ENCODE data around the gene LOXHD1.

Gene LOXHD1

DNA sequence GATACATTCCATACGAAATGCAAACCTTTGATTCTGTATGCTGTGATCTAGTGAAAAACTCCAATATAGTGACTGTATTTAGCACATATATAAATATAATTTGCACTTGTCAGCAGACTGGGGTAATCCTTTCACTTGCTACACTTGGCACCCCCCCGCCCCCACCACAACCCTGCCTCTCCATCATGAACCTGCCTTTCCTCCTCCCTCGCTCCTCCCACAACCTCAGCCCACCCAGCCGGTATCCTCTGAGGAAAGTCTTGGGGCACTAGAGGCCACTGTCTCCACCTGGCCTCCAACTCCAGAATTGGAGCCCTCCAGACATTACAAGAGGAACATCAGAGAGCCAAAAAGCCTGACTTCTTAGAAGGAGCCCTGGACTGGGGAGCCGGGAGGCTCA, 196.3 kb downstream of the LOXHD1 start:
- peaks cover 3% of the 10 kb centered on the region; the same call in 1 of the 2 replicates for H4K20me1 ChIP-seq (ENCODE audit: insufficient read depth, low read length)
- no peak overlapping the region for H3K9ac ChIP-seq (ENCODE audit: low read depth, low read length)
- peaks cover 10% of the 10 kb centered on the region; the same call in 1 of the 2 replicates for H3K36me3 ChIP-seq (ENCODE audit: insufficient read depth, low read length)
- no peak overlapping the region for H3K4me3 ChIP-seq (ENCODE audit: low read depth in 1 of 2, low read length in 2 of 2)
- no peaks in the 10 kb centered on the region for H3K9me3 ChIP-seq (ENCODE audit: insufficient read depth, low read length, severe bottlenecking)
- H2AFZ ChIP-seq (ENCODE audit: low read depth, low read length), result no peak overlapping the region
- ATAC-seq (ENCODE audit: insufficient read depth, low read depth), result no peak
- H3K4me2 ChIP-seq (ENCODE audit: insufficient read depth, low read length), result no peak overlapping the region
- no peaks in the 10 kb centered on the region for H3K4me1 ChIP-seq (ENCODE audit: insufficient read depth, low read length)
- H3K27ac ChIP-seq (ENCODE audit: low read length), result no peak overlapping the region
- no peak for DNase-seq
- H3K27me3 ChIP-seq (ENCODE audit: insufficient read depth, low read length, poor library complexity), result no peaks in the 10 kb centered on the region
- TF ChIP-seq, protein P1, sequence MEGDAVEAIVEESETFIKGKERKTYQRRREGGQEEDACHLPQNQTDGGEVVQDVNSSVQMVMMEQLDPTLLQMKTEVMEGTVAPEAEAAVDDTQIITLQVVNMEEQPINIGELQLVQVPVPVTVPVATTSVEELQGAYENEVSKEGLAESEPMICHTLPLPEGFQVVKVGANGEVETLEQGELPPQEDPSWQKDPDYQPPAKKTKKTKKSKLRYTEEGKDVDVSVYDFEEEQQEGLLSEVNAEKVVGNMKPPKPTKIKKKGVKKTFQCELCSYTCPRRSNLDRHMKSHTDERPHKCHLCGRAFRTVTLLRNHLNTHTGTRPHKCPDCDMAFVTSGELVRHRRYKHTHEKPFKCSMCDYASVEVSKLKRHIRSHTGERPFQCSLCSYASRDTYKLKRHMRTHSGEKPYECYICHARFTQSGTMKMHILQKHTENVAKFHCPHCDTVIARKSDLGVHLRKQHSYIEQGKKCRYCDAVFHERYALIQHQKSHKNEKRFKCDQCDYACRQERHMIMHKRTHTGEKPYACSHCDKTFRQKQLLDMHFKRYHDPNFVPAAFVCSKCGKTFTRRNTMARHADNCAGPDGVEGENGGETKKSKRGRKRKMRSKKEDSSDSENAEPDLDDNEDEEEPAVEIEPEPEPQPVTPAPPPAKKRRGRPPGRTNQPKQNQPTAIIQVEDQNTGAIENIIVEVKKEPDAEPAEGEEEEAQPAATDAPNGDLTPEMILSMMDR (IDR thresholded peaks at IDR 0.05; ENCODE audit: borderline replicate concordance, extremely low read depth, low read length, poor library complexity, severe bottlenecking), result no peak
- no peak for TF ChIP-seq EZH2 (IDR thresholded peaks at IDR 0.05; ENCODE audit: borderline replicate concordance, low read depth, low read length, severe bottlenecking)
- H3K79me2 ChIP-seq (ENCODE audit: insufficient read depth, low read length), result no peaks in the 10 kb centered on the region

DNA sequence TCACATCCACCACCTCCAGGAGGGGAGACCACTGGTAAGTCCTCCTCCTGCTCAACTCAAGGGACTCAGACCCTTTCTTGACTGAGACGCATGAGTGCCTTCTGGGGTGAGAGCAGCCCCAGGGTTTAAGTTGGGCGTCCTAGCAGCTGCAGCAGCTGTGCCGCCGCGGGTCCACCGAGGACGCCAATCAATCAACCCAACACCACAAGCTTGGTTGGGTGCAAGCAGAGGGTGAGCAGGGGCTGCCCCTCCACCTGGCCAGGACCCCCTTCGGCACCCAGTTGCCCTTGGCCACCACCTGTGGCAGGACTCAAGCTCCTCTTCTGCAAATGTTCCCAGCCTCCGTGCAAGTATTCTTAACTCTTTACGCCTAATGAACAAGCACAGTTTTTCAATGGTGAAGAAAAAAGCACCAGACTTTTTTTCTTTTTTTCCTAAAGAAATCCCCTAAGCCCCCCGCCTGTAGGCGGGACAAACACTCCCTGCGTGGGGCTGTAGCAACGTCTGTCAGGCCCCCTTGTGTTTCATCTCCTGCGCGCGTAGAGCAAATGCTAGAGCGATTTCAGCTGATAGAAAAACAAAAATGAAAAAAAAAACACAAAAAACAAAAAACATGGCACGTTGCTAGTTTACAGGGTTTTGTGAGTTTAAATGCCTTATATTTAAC, 197.1 kb downstream of the LOXHD1 start:
- ATAC-seq (ENCODE audit: insufficient read depth, low read depth) (no peak), DNase-seq (no peak)
- Histone ChIP-seq H3K9ac (ENCODE audit: low read depth, low read length) (no peak overlapping the region), H3K4me3 (ENCODE audit: low read depth in 1 of 2, low read length in 2 of 2) (no peak overlapping the region), H4K20me1 (ENCODE audit: insufficient read depth, low read length) (peaks cover 3% of the 10 kb centered on the region; the same call in 1 of the 2 replicates), H3K4me2 (ENCODE audit: insufficient read depth, low read length) (no peak overlapping the region), H3K79me2 (ENCODE audit: insufficient read depth, low read length) (no peaks in the 10 kb centered on the region), H3K4me1 (ENCODE audit: insufficient read depth, low read length) (no peaks in the 10 kb centered on the region), H3K27me3 (ENCODE audit: insufficient read depth, low read length, poor library complexity) (no peaks in the 10 kb centered on the region), H3K9me3 (ENCODE audit: insufficient read depth, low read length, severe bottlenecking) (no peaks in the 10 kb centered on the region), H3K27ac (ENCODE audit: low read length) (no peak overlapping the region), H2AFZ (ENCODE audit: low read depth, low read length) (no peak overlapping the region), H3K36me3 (ENCODE audit: insufficient read depth, low read length) (peaks cover 10% of the 10 kb centered on the region; the same call in 1 of the 2 replicates)
- no peak for TF ChIP-seq EZH2 (IDR thresholded peaks at IDR 0.05; ENCODE audit: borderline replicate concordance, low read depth, low read length, severe bottlenecking)
- TF ChIP-seq, protein P1 (IDR thresholded peaks at IDR 0.05; ENCODE audit: borderline replicate concordance, extremely low read depth, low read length, poor library complexity, severe bottlenecking), result no peak

DNA sequence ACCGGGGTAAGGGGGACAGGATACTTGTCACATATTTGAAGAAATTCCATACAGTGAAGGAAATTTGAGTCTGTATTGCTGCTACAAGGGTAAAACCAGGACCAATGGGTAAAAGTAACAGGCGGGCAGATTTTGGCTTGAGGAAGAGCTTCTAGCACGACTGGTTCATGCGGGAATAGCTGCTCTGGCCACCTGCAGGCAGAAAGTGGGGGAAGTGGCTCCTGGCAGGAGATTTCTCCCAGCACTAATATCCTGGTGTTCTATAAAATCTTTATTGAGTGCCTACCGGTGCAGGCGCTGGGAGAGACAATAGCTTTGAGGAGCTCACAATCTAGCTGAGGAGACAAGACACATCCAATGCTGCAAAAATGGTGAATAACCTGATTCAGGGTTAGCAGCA, 198.5 kb downstream of the LOXHD1 start:
- no peak overlapping the region for H3K4me2 ChIP-seq (ENCODE audit: insufficient read depth, low read length)
- H3K36me3 ChIP-seq (ENCODE audit: insufficient read depth, low read length), result peaks cover 10% of the 10 kb centered on the region; the same call in 1 of the 2 replicates
- H4K20me1 ChIP-seq (ENCODE audit: insufficient read depth, low read length), result peaks cover 3% of the 10 kb centered on the region; the same call in 1 of the 2 replicates
- no peaks in the 10 kb centered on the region for H3K27me3 ChIP-seq (ENCODE audit: insufficient read depth, low read length, poor library complexity)
- ATAC-seq (ENCODE audit: insufficient read depth, low read depth), result no peak
- no peaks in the 10 kb centered on the region for H3K9me3 ChIP-seq (ENCODE audit: insufficient read depth, low read length, severe bottlenecking)
- no peak overlapping the region for H3K4me3 ChIP-seq (ENCODE audit: low read depth in 1 of 2, low read length in 2 of 2)
- no peak overlapping the region for H2AFZ ChIP-seq (ENCODE audit: low read depth, low read length)
- no peak overlapping the region for H3K9ac ChIP-seq (ENCODE audit: low read depth, low read length)
- no peak for DNase-seq
- no peaks in the 10 kb centered on the region for H3K4me1 ChIP-seq (ENCODE audit: insufficient read depth, low read length)
- H3K27ac ChIP-seq (ENCODE audit: low read length), result no peak overlapping the region
- TF ChIP-seq EZH2 (IDR thresholded peaks at IDR 0.05; ENCODE audit: borderline replicate concordance, low read depth, low read length, severe bottlenecking), result no peak
- TF ChIP-seq, protein P1 (IDR thresholded peaks at IDR 0.05; ENCODE audit: borderline replicate concordance, extremely low read depth, low read length, poor library complexity, severe bottlenecking), result no peak
- H3K79me2 ChIP-seq (ENCODE audit: insufficient read depth, low read length), result no peaks in the 10 kb centered on the region
